Erythroblast (primary cell): Measurements from ENCODE around the gene PRR12.

ENCODE experiments used
- GATA1 ChIP-seq: IDR thresholded peaks from 2 replicates; pipeline ENCODE4 v1.6.1; 2011; ENCODE audit warnings: low read depth, mild to moderate bottlenecking, control low read depth, low read length, moderate library complexity
- POLR2A ChIP-seq: IDR thresholded peaks from 2 replicates; pipeline ENCODE4 v1.6.1; 2011; ENCODE audit warnings: mild to moderate bottlenecking, low read length

- no peak for TF ChIP-seq GATA1
- no peak for TF ChIP-seq POLR2A
Measured at GRCh38 chr19:49585023-49585422, 6.0 kb upstream of the PRR12 start.
